Activated naive CD8-positive, alpha-beta T cell treated with anti-CD3 and anti-CD28 coated beads, Interleukin-2, amount 10 ng/mL, durations not matched to agents 7 days and 5 days (primary cell): ENCODE results near the gene STK32B. TPM values are rescaled to one million over a fixed set of nuclear protein-coding genes. Genes with fewer than 3 reads are reported as not detected.

ENCODE experiments used
- ATAC-seq: fragments of 150-1000 bp; cut with Tn5 transposase; one replicate; pipeline ENCODE4 v1.10.0; 2021; ENCODE audit warnings: low read depth, moderate library complexity
- POLR2A ChIA-PET: fragments of 350-600 bp; sonication (Branson Sonifier 250); formaldehyde crosslinking; loops from one replicate; lab custom pipeline; 2021; ENCODE audit warnings: antibody characterized with exemption; lab: Charles Lee
- DNase-seq: peaks from one replicate; pipeline ENCODE4 v3.0.0; 2021
- H3K27ac Mint-ChIP-seq: one replicate; pipeline ENCODE4 v1.8.0; 2022; ENCODE audit warnings: mild to moderate bottlenecking, mixed read lengths
- H3K27me3 Mint-ChIP-seq: one replicate; pipeline ENCODE4 v1.8.0; 2022; ENCODE audit warnings: mild to moderate bottlenecking, moderate library complexity, mixed read lengths
- H3K36me3 Mint-ChIP-seq: one replicate; pipeline ENCODE4 v1.8.0; 2021; ENCODE audit warnings: mild to moderate bottlenecking, mixed read lengths
- H3K4me1 Mint-ChIP-seq: one replicate; pipeline ENCODE4 v1.8.0; 2021; ENCODE audit warnings: mixed read lengths
- H3K4me3 Mint-ChIP-seq: one replicate; pipeline ENCODE4 v1.8.0; 2022; ENCODE audit warnings: mild to moderate bottlenecking, moderate library complexity, mixed read lengths
- H3K9me3 Mint-ChIP-seq: one replicate; pipeline ENCODE4 v1.8.0; 2021; ENCODE audit warnings: mixed read lengths
- total RNA-seq, 2 experiments: library from RNA; stranded (reverse); gene quantifications; one replicate each; pipeline ENCODE4 v1.2.3, GENCODE V29; 2021

The STK32B gene
- total RNA-seq, 2 experiments from 2014 or later = not detected

GRCh38 chr4:5143306-5143861, 92.1 kb downstream of the STK32B start:
- peaks cover 5% of the 10 kb centered on the region for H3K27me3 Mint-ChIP-seq
- POLR2A ChIA-PET = no interaction called here
- H3K36me3 Mint-ChIP-seq = no peaks in the 10 kb centered on the region
- H3K4me3 Mint-ChIP-seq = no peak overlapping the region
- H3K27ac Mint-ChIP-seq = no peak overlapping the region
- no peaks in the 10 kb centered on the region for H3K4me1 Mint-ChIP-seq
- ATAC-seq = no peak
- no peaks in the 10 kb centered on the region for H3K9me3 Mint-ChIP-seq
- DNase-seq = no peak

- H3K4me1 Mint-ChIP-seq = no peaks in the 10 kb centered on the region
- no peak overlapping the region for H3K27ac Mint-ChIP-seq
- H3K9me3 Mint-ChIP-seq = no peaks in the 10 kb centered on the region
- DNase-seq (no peak), ATAC-seq (no peak)
- POLR2A ChIA-PET = no interaction called here
- no peak overlapping the region for H3K4me3 Mint-ChIP-seq
- H3K36me3 Mint-ChIP-seq = no peaks in the 10 kb centered on the region
- H3K27me3 Mint-ChIP-seq = peaks cover 8% of the 10 kb centered on the region
These were observed 92.7 kb downstream of the STK32B start for GRCh38 chr4:5143940-5144339.

DNA sequence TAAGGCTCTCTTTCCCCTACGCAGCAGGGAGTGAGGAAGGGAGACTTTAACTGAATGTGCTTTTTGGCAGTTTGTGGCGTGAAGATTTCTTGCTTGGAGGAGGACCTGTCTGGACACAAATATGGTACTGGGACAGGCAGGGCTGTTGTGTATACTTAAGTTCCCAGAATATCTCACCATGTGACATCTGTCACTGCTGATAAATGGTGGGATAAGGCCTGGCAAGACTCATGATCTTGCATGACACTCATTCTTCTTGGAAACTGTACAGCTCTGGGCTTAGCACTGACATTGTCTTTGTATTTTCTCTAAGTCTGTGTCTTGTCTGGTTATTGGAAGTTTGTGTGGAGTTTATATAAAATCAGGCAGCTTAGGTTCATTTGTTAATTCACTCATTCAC, 93.1 kb downstream of the STK32B start:
- no peaks in the 10 kb centered on the region for H3K36me3 Mint-ChIP-seq
- no peak overlapping the region for H3K4me3 Mint-ChIP-seq
- POLR2A ChIA-PET = no interaction called here
- ATAC-seq (no peak), DNase-seq (no peak)
- no peaks in the 10 kb centered on the region for H3K4me1 Mint-ChIP-seq
- H3K9me3 Mint-ChIP-seq = no peaks in the 10 kb centered on the region
- H3K27me3 Mint-ChIP-seq = peaks cover 9% of the 10 kb centered on the region
- H3K27ac Mint-ChIP-seq = no peak overlapping the region

DNA sequence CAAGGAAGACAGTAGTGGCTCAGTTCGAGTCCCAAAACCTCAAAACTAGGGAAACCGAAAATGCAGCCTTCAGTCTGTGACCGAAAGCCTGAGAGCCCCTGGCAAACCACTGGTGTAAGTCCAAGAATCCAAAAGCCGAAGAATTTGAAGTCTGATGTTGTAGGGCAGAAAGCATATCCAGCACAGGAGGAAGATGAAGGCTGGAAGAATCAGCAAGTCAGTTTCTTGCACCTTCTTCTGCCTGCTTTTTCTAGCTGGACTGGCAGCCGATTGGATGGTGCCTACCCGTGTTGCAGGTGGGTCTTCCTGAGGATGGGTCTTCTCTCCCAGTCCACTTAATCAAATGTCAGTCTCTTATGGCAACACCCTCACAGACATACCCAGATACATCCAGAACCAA, 95.0 kb downstream of the STK32B start:
- POLR2A ChIA-PET = no interaction called here
- Mint-ChIP-seq H3K4me3 (no peak overlapping the region), H3K27me3 (peaks cover 11% of the 10 kb centered on the region), H3K9me3 (no peaks in the 10 kb centered on the region), H3K36me3 (no peaks in the 10 kb centered on the region), H3K27ac (no peak overlapping the region), H3K4me1 (no peaks in the 10 kb centered on the region)
- DNase-seq (no peak), ATAC-seq (no peak)

GRCh38 chr4:5152521-5152920, 101.2 kb downstream of the STK32B start:
- H3K9me3 Mint-ChIP-seq = no peaks in the 10 kb centered on the region
- no peak for ATAC-seq

DNA sequence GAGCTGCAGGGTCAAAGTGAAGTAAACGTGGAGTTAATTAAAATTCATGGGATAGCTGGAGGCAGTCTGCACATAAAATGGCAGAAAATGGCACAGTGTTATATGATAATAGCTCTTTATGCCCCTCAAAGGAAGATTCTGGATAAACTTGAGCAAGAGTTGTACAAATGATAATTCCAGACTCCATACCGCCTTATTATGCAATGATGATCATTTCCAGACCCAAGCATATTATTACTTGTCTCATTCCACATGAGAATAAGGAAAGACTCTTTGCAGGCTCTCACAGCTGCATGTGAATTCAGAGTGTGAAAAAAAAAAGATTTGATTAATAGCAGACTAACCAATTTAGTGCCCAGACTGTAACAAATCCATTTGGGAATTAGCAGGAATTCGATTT, 105.4 kb downstream of the STK32B start:
- DNase-seq (no peak), ATAC-seq (no peak)
- POLR2A ChIA-PET = no interaction called here
- Mint-ChIP-seq H3K27me3 (no peaks in the 10 kb centered on the region), H3K27ac (no peak overlapping the region), H3K4me3 (no peak overlapping the region), H3K9me3 (no peaks in the 10 kb centered on the region), H3K36me3 (no peaks in the 10 kb centered on the region), H3K4me1 (no peaks in the 10 kb centered on the region)

More at GRCh38 chr4:5152521-5152920, 101.2 kb downstream of the STK32B start:
- DNase-seq = no peak
- H3K4me1 Mint-ChIP-seq = no peaks in the 10 kb centered on the region
- POLR2A ChIA-PET = no interaction called here
- H3K4me3 Mint-ChIP-seq = no peak overlapping the region
- H3K36me3 Mint-ChIP-seq = no peaks in the 10 kb centered on the region
- no peak overlapping the region for H3K27ac Mint-ChIP-seq
- peaks cover 6% of the 10 kb centered on the region for H3K27me3 Mint-ChIP-seq

GRCh38 chr4:5157791-5158770, 106.8 kb downstream of the STK32B start:
- H3K27me3 Mint-ChIP-seq = no peaks in the 10 kb centered on the region
- no peaks in the 10 kb centered on the region for H3K9me3 Mint-ChIP-seq
- POLR2A ChIA-PET = no interaction called here
- no peaks in the 10 kb centered on the region for H3K4me1 Mint-ChIP-seq
- H3K4me3 Mint-ChIP-seq = no peak overlapping the region
- ATAC-seq = no peak
- H3K36me3 Mint-ChIP-seq = no peaks in the 10 kb centered on the region
- no peak for DNase-seq
- no peak overlapping the region for H3K27ac Mint-ChIP-seq

GRCh38 chr4:5158825-5159224, 107.5 kb downstream of the STK32B start:
- Mint-ChIP-seq H3K9me3 (no peaks in the 10 kb centered on the region), H3K4me1 (no peaks in the 10 kb centered on the region), H3K4me3 (no peak overlapping the region), H3K27me3 (no peaks in the 10 kb centered on the region), H3K27ac (no peak overlapping the region), H3K36me3 (no peaks in the 10 kb centered on the region)
- POLR2A ChIA-PET = no interaction called here
- ATAC-seq (no peak), DNase-seq (no peak)

- no peaks in the 10 kb centered on the region for H3K27me3 Mint-ChIP-seq
- no peaks in the 10 kb centered on the region for H3K36me3 Mint-ChIP-seq
- no peak for ATAC-seq
- no peak overlapping the region for H3K27ac Mint-ChIP-seq
- H3K9me3 Mint-ChIP-seq = no peaks in the 10 kb centered on the region
- POLR2A ChIA-PET = no interaction called here
- DNase-seq = no peak
- no peaks in the 10 kb centered on the region for H3K4me1 Mint-ChIP-seq
- no peak overlapping the region for H3K4me3 Mint-ChIP-seq
These were observed 109.4 kb downstream of the STK32B start for GRCh38 chr4:5160668-5161067.

GRCh38 chr4:5162909-5163508, 111.7 kb downstream of the STK32B start:
- Mint-ChIP-seq H3K9me3 (no peaks in the 10 kb centered on the region), H3K4me3 (no peak overlapping the region), H3K27me3 (no peaks in the 10 kb centered on the region), H3K36me3 (no peaks in the 10 kb centered on the region), H3K4me1 (no peaks in the 10 kb centered on the region), H3K27ac (no peak overlapping the region)
- ATAC-seq = no peak
- no peak for DNase-seq
- POLR2A ChIA-PET = no interaction called here

DNA sequence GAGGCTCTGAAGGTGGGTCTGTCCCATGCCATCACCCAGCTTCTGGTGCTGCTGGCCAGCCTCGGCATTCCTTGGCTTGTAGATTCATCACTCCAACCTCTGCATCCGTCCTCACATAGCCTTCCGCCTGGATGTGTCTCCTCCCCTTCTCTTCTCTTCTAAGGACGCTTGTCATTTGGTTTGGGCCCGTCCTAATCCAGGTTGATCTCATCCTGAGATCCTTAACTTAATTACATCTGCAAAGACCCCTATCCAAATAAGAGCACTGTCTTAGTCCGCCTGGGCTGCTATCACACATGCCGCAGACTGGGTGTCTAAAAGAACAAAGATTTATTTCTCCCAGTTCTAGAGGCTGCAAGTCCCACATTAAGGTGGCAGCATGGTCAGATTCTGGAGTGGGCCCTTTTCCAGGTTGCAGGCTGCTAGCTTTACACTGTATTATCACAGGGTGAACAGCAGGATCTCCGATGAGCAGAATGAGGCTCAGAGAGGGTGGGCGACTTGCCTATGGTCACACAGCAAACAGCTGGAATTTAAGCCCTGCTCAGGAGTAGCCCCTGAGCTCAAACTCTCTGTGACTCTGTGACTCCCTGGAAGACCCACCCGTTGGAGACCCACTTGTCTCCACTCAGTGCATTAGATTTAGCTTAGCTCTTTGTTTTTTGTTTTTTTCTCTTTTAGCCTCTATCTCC, 113.1 kb downstream of the STK32B start:
- Mint-ChIP-seq H3K27ac (no peak overlapping the region), H3K9me3 (no peaks in the 10 kb centered on the region), H3K4me1 (no peaks in the 10 kb centered on the region), H3K4me3 (no peak overlapping the region), H3K36me3 (no peaks in the 10 kb centered on the region), H3K27me3 (no peaks in the 10 kb centered on the region)
- DNase-seq (no peak), ATAC-seq (no peak)
- POLR2A ChIA-PET = no interaction called here

- DNase-seq (no peak), ATAC-seq (no peak)
- Mint-ChIP-seq H3K9me3 (no peaks in the 10 kb centered on the region), H3K27me3 (no peaks in the 10 kb centered on the region), H3K27ac (no peak overlapping the region), H3K4me3 (no peak overlapping the region), H3K36me3 (no peaks in the 10 kb centered on the region), H3K4me1 (no peaks in the 10 kb centered on the region)
- POLR2A ChIA-PET = no interaction called here
These were observed 114.4 kb downstream of the STK32B start for GRCh38 chr4:5165420-5166369.
